Effector memory CD4-positive, alpha-beta T cell (primary cell): ENCODE results near the gene NOM1.
"Not testable (repeated sequence)": the region's sequence is repeated elsewhere in the genome, so short reads cannot be mapped to it uniquely, and the experiment has no call there.

ENCODE experiments used
- DNase-seq, 3 donors: peaks; one replicate each; pipeline ENCODE4 v3.0.0-alpha.2; 2020
- H3K27ac ChIP-seq: 2 replicates; pipeline ENCODE4 v1.7.0; 2013; ENCODE audit warnings: mild to moderate bottlenecking, low read length, moderate library complexity; ENCODE audit not compliant: insufficient read depth, poor library complexity, severe bottlenecking
- H3K27me3 ChIP-seq: replicated peaks from 2 replicates; pipeline ENCODE4 v1.7.0; 2013; ENCODE audit warnings: mild to moderate bottlenecking, low read length; ENCODE audit not compliant: insufficient read depth, control insufficient read depth, poor library complexity, severe bottlenecking
- H3K36me3 ChIP-seq: 2 replicates; pipeline ENCODE4 v1.7.0; 2013; ENCODE audit warnings: mild to moderate bottlenecking, low read length, moderate library complexity; ENCODE audit not compliant: control insufficient read depth, insufficient read depth
- H3K4me1 ChIP-seq: 2 replicates; pipeline ENCODE4 v1.7.0; 2013; ENCODE audit warnings: low read length, mild to moderate bottlenecking; ENCODE audit not compliant: control insufficient read depth, insufficient read depth, poor library complexity, severe bottlenecking
- H3K4me3 ChIP-seq: 2 replicates; pipeline ENCODE4 v1.7.0; 2013; ENCODE audit warnings: low read length, low read depth, mild to moderate bottlenecking; ENCODE audit not compliant: insufficient read depth, poor library complexity, severe bottlenecking
- H3K9me3 ChIP-seq: 2 replicates; pipeline ENCODE4 v1.7.0; 2013; ENCODE audit warnings: mild to moderate bottlenecking, low read length, moderate library complexity; ENCODE audit not compliant: control insufficient read depth

The NOM1 gene

GRCh38 chr7:156940421-156941122 is 8.9 kb upstream of the NOM1 start:
- no peaks in the 10 kb centered on the region for H3K9me3 ChIP-seq
- H3K27ac ChIP-seq, result no peak overlapping the region
- no peaks in the 10 kb centered on the region for H3K4me1 ChIP-seq
- DNase-seq, result no peak
- H3K36me3 ChIP-seq, result no peaks in the 10 kb centered on the region
- peaks cover 5% of the 10 kb centered on the region for H3K27me3 ChIP-seq
- no peak overlapping the region for H3K4me3 ChIP-seq

GRCh38 chr7:156941393-156942182 is 7.9 kb upstream of the NOM1 start:
- Histone ChIP-seq H3K9me3 (no peaks in the 10 kb centered on the region), H3K36me3 (no peaks in the 10 kb centered on the region), H3K27me3 (peaks cover 5% of the 10 kb centered on the region), H3K27ac (no peak overlapping the region), H3K4me1 (no peaks in the 10 kb centered on the region), H3K4me3 (no peak overlapping the region)
- no peak for DNase-seq

- Histone ChIP-seq H3K27me3 (peaks cover 5% of the 10 kb centered on the region), H3K9me3 (no peaks in the 10 kb centered on the region), H3K27ac (no peak overlapping the region), H3K36me3 (no peaks in the 10 kb centered on the region), H3K4me1 (no peaks in the 10 kb centered on the region), H3K4me3 (no peak overlapping the region)
- no peak for DNase-seq
Observed at GRCh38 chr7:156942708-156943090, 6.8 kb upstream of the NOM1 start.

- Histone ChIP-seq H3K36me3 (no peaks in the 10 kb centered on the region), H3K4me3 (no peak overlapping the region), H3K4me1 (no peaks in the 10 kb centered on the region), H3K9me3 (no peaks in the 10 kb centered on the region), H3K27me3 (peaks cover 5% of the 10 kb centered on the region), H3K27ac (no peak overlapping the region)
- DNase-seq, result no peak
Observed at GRCh38 chr7:156943091-156944041, 6.1 kb upstream of the NOM1 start.

GRCh38 chr7:156944876-156945275 is 4.6 kb upstream of the NOM1 start:
- H3K4me1 ChIP-seq, result no peaks in the 10 kb centered on the region
- H3K36me3 ChIP-seq, result no peaks in the 10 kb centered on the region
- H3K27ac ChIP-seq, result no peak overlapping the region
- H3K9me3 ChIP-seq, result no peaks in the 10 kb centered on the region
- H3K4me3 ChIP-seq, result no peak overlapping the region
- H3K27me3 ChIP-seq, result peaks cover 5% of the 10 kb centered on the region
- no peak for DNase-seq

GRCh38 chr7:156947120-156947843 is 2.2 kb upstream of the NOM1 start:
- peaks cover 5% of the 10 kb centered on the region for H3K27me3 ChIP-seq
- DNase-seq, result no peak
- no peaks in the 10 kb centered on the region for H3K9me3 ChIP-seq

GRCh38 chr7:156948361-156948760 is 1.2 kb upstream of the NOM1 start:
- peaks cover 16% of the 10 kb centered on the region for H3K4me1 ChIP-seq
- no peak overlapping the region for H3K27ac ChIP-seq
- no peaks in the 10 kb centered on the region for H3K9me3 ChIP-seq
- no peak for DNase-seq
- peaks cover 10% of the 10 kb centered on the region for H3K36me3 ChIP-seq
- H3K4me3 ChIP-seq, result no peak overlapping the region
- H3K27me3 ChIP-seq, result peaks cover under 1% of the 10 kb centered on the region

More at GRCh38 chr7:156947120-156947843, 2.2 kb upstream of the NOM1 start:
- peaks cover 16% of the 10 kb centered on the region for H3K4me1 ChIP-seq
- peaks cover 2% of the 10 kb centered on the region for H3K36me3 ChIP-seq
- no peak overlapping the region for H3K4me3 ChIP-seq
- no peak overlapping the region for H3K27ac ChIP-seq

- peak overlapping the region; percentile 100 for H3K4me3 ChIP-seq
- H3K27ac ChIP-seq, result no peak overlapping the region
- H3K36me3 ChIP-seq, result peaks cover 30% of the 10 kb centered on the region
- DNase-seq, result no peak
- no peaks in the 10 kb centered on the region for H3K9me3 ChIP-seq
- peaks cover 16% of the 10 kb centered on the region for H3K4me1 ChIP-seq
- H3K27me3 ChIP-seq, result no peaks in the 10 kb centered on the region
Observed at GRCh38 chr7:156950381-156950858, 908 bp downstream of the NOM1 start.

GRCh38 chr7:156953215-156953614 is 3.7 kb downstream of the NOM1 start:
- Histone ChIP-seq H3K36me3 (peaks cover 51% of the 10 kb centered on the region), H3K4me1 (peaks cover 16% of the 10 kb centered on the region)
- not testable (repeated sequence) for DNase-seq, H3K27ac ChIP-seq, H3K9me3 ChIP-seq, H3K4me3 ChIP-seq, H3K27me3 ChIP-seq
